HCT116 (cell line): ENCODE measurements around the gene DOP1A. TPM values are rescaled to one million over a fixed set of nuclear protein-coding genes. Genes with fewer than 3 reads are reported as not detected.

Source experiments
- ATAC-seq: fragments of 200-7000 bp; cut with Tn5 transposase; 2 replicates; pipeline ENCODE4 v1.9.1; 2020; ENCODE audit warnings: mild to moderate bottlenecking, moderate library complexity
- BruUV-seq: library from RNA; stranded (reverse); fragments of 400-500 nt; replicated peaks from 2 replicates; lab custom pipeline; 2021; lab: Mats Ljungman, UMichigan
- CTCF ChIA-PET: fragments of 300-600 bp; sonication (Branson Sonifier 250); formaldehyde crosslinking; loops from one replicate; lab custom pipeline; 2021; ENCODE audit warnings: antibody characterized with exemption; lab: Charles Lee
- POLR2A ChIA-PET: fragments of 300-600, 350-600 bp; sonication (Branson Sonifier 250); formaldehyde crosslinking; loops from one replicate; lab custom pipeline; 2021; ENCODE audit warnings: antibody characterized with exemption; lab: Charles Lee
- RAD21 ChIA-PET, 2 experiments: fragments of 300-600 bp; sonication (Branson Sonifier 250); formaldehyde crosslinking; loops; one replicate each; lab custom pipeline; 2023; ENCODE audit warnings: low total read pairs in 2 of 2; ENCODE audit not compliant: uncharacterized antibody in 2 of 2, unreplicated experiment in 2 of 2, low non-redundant PET in 1 of 2; lab: Charles Lee
- DNase-seq: peaks from one replicate; pipeline ENCODE4 v3.0.0-alpha.2; 2010; ENCODE audit warnings: low read depth, low spot score
- H2AFZ ChIP-seq: fragments of 200-600 bp; shearing (Covaris generic), sonication (generic); 2 replicates; pipeline ENCODE4 v1.6.1; 2017; ENCODE audit warnings: low read depth, mixed run types, mixed read lengths, antibody characterized with exemption, low read length; ENCODE audit not compliant: poor library complexity, severe bottlenecking
- H3K27ac ChIP-seq: 2 replicates; pipeline ENCODE4 v1.5.1; 2012; ENCODE audit warnings: low read depth, low read length
- H3K27me3 ChIP-seq: fragments of 200-600 bp; sonication (generic); 2 replicates; pipeline ENCODE4 v1.6.1; 2016; ENCODE audit warnings: mixed run types, low read length, mixed read lengths; ENCODE audit not compliant: insufficient read depth
- H3K36me3 ChIP-seq, 2 experiments: fragments of 200-500 bp in 1 of 2; fragments of 200-600 bp in 1 of 2; sonication (Bioruptor generic) in 1 of 2; sonication (generic) in 1 of 2; 2 replicates each; pipeline versions ENCODE4 v1.5.1 to v1.6.1; 2014 to 2016; ENCODE audit warnings: low read length in 2 of 2, inconsistent platforms in 1 of 2, mixed read lengths in 1 of 2, mixed run types in 1 of 2; ENCODE audit not compliant: insufficient read depth in 2 of 2, control insufficient read depth in 1 of 2
- H3K4me1 ChIP-seq, 2 experiments: fragments of 200-600 bp in 1 of 2; sonication (generic) in 1 of 2; 2 replicates each; pipeline versions ENCODE4 v1.5.1 to v1.6.1; 2012 to 2017; ENCODE audit warnings: low read length in 2 of 2, inconsistent platforms in 1 of 2, mild to moderate bottlenecking in 1 of 2, mixed read lengths in 1 of 2, mixed run types in 1 of 2, moderate library complexity in 1 of 2; ENCODE audit not compliant: insufficient read depth in 2 of 2, control insufficient read depth in 1 of 2
- H3K4me2 ChIP-seq: fragments of 200-600 bp; sonication (generic); 2 replicates; pipeline ENCODE4 v1.6.1; 2017; ENCODE audit warnings: mixed run types, low read length, mixed read lengths
- H3K4me3 ChIP-seq, 2 experiments: fragments of 200-600 bp in 1 of 2; sonication (generic) in 1 of 2; replicated peaks in 1 of 2; 2 replicates each; pipeline ENCODE4 v1.5.1; 2011 to 2016; ENCODE audit warnings: low read length in 2 of 2, control low read depth in 1 of 2, low read depth in 1 of 2, mild to moderate bottlenecking in 1 of 2, mixed read lengths in 1 of 2, mixed run types in 1 of 2
- H3K79me2 ChIP-seq: fragments of 200-600 bp; sonication (generic); 2 replicates; pipeline ENCODE4 v1.6.1; 2017; ENCODE audit warnings: mild to moderate bottlenecking, mixed run types, low read length, moderate library complexity, mixed read lengths; ENCODE audit not compliant: insufficient read depth
- H3K9ac ChIP-seq: fragments of 200-600 bp; sonication (generic); 2 replicates; pipeline ENCODE4 v1.6.1; 2016; ENCODE audit warnings: low read length, mixed read lengths
- H3K9me2 ChIP-seq: fragments of 200-600 bp; sonication (generic), shearing (Covaris generic); 2 replicates; pipeline ENCODE4 v1.6.1; 2017; ENCODE audit warnings: mixed run types, mild to moderate bottlenecking, moderate library complexity; ENCODE audit not compliant: insufficient read depth
- H3K9me3 ChIP-seq, 2 experiments: fragments of 200-500 bp in 1 of 2; fragments of 200-600 bp in 1 of 2; sonication (Bioruptor generic) in 1 of 2; sonication (generic) in 1 of 2; 2 replicates each; pipeline ENCODE4 v1.6.1; 2014 to 2017; ENCODE audit warnings: low read length in 2 of 2, mixed read lengths in 2 of 2, inconsistent platforms in 1 of 2, low read depth in 1 of 2, mild to moderate bottlenecking in 1 of 2, mixed run types in 1 of 2, moderate library complexity in 1 of 2; ENCODE audit not compliant: control insufficient read depth in 1 of 2, insufficient read depth in 1 of 2
- H4K20me1 ChIP-seq: fragments of 200-600 bp; sonication (generic), shearing (Covaris generic); 2 replicates; pipeline ENCODE4 v1.6.1; 2017; ENCODE audit warnings: mixed run types, mild to moderate bottlenecking, moderate library complexity; ENCODE audit not compliant: insufficient read depth
- CBX3 ChIP-seq: IDR thresholded peaks from 2 replicates; pipeline ENCODE4 v1.6.1; 2012; ENCODE audit warnings: low read depth
- EGR1 ChIP-seq: IDR thresholded peaks from 2 replicates; pipeline ENCODE4 v1.6.1; 2012; ENCODE audit warnings: low read depth
- ELF1 ChIP-seq: IDR thresholded peaks from 2 replicates; pipeline ENCODE4 v1.6.1; 2012; ENCODE audit warnings: low read depth, borderline replicate concordance
- EZH2 ChIP-seq: fragments of 200-600 bp; sonication (generic); IDR thresholded peaks from 2 replicates; pipeline ENCODE4 v1.6.1; 2017; ENCODE audit warnings: antibody characterized with exemption, mixed run types
- SIN3A ChIP-seq: IDR thresholded peaks from 2 replicates; pipeline ENCODE4 v1.6.1; 2012; ENCODE audit warnings: low read depth
- ZFX ChIP-seq: fragments of 450-650 bp; IDR thresholded peaks from 2 replicates; pipeline ENCODE4 v1.6.1; 2017
- ZNF274 ChIP-seq: fragments of 200-500 bp; sonication (Bioruptor generic); IDR thresholded peaks from 2 replicates; pipeline ENCODE4 v1.6.1; 2014; ENCODE audit warnings: mild to moderate bottlenecking, low read depth, low read length, inconsistent platforms
- intact Hi-C: fragments of 100-400 bp; cut with micrococcal nuclease; formaldehyde crosslinking; loops from 2 replicates; pipeline ENCODE4 v1.10.0; 2022
- total RNA-seq: library from RNA; stranded (reverse); gene quantifications from one replicate; pipeline ENCODE4 v1.2.1, GENCODE V29; 2021; ENCODE audit not compliant: unreplicated experiment
- TF ChIP-seq, protein P1 (sequence below): IDR thresholded peaks from 2 replicates; pipeline ENCODE4 v1.6.1; 2012

The DOP1A gene
- total RNA-seq, 1 experiment from 2014 or later = 7.1 TPM

DNA sequence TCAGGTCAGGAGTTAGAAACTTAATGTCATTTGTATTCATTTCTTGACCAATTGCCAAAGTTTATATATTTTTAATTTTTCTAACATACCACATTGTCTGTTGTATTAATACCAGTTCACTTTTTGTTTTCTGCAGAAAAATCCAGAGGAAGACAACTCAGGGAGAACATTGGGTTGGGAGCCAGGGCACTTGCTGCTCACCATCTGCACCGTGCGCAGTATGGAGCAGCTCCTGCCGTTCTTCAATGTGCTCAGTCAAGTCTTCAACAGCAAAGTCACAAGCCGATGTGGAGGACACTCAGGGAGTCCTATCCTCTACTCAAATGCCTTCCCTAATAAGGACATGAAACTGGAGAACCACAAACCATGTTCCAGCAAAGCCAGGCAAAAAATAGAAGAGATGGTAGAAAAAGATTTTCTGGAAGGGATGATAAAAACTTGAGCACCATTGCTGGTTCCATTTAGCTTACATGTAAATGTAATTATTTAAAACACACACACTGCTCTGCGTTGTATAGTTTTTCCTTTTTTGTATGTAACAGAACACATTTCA is 100.3 kb downstream of the DOP1A start:
- CTCF ChIA-PET = no interaction called here
- no peak overlapping the region for H2AFZ ChIP-seq
- H3K79me2 ChIP-seq = no peaks in the 10 kb centered on the region
- no peak for TF ChIP-seq ZFX
- TF ChIP-seq ZNF274 = no peak
- no peak for TF ChIP-seq CBX3
- no peak for TF ChIP-seq ELF1
- TF ChIP-seq, protein P1, sequence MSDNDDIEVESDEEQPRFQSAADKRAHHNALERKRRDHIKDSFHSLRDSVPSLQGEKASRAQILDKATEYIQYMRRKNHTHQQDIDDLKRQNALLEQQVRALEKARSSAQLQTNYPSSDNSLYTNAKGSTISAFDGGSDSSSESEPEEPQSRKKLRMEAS = no peak
- TF ChIP-seq EGR1 = no peak
- TF ChIP-seq SIN3A = no peak
- POLR2A ChIA-PET = no interaction called here
- peaks cover 30 to 47% of the 10 kb centered on the region in 2 experiments for H3K36me3 ChIP-seq
- BruUV-seq = no TSS peak
- no peaks in the 10 kb centered on the region for H3K9me3 ChIP-seq
- no peak overlapping the region for H3K9ac ChIP-seq
- no peak overlapping the region for H3K4me2 ChIP-seq
- no peak for ATAC-seq
- no peak for DNase-seq
- no peaks in the 10 kb centered on the region for H3K4me1 ChIP-seq
- H3K9me2 ChIP-seq = no peaks in the 10 kb centered on the region
- H3K27me3 ChIP-seq = no peaks in the 10 kb centered on the region
- RAD21 ChIA-PET = no interaction called here
- no peak overlapping the region for H3K4me3 ChIP-seq
- H4K20me1 ChIP-seq = no peaks in the 10 kb centered on the region
- no peak overlapping the region for H3K27ac ChIP-seq
- intact Hi-C loops = no loop called here

DNA sequence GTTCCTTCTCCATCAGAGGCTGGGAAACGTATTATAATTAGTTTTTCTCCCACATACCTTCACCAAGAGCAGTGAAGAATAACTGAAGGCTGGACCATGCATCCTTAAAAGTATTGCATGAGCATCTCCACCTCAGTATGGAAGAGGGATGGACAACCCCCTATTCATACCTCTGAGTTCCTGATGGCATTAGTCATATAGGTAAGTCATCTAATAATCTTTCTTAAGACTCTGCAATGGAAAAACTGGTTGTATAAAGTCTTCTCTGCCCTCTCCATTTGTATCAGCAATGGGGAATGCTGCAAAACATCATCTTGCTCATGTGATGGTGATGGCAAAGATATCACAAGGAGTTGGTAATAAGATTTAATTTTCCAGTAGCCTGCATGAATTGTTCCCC is 101.1 kb downstream of the DOP1A start:
- no peak for ATAC-seq
- Histone ChIP-seq H3K79me2 (no peaks in the 10 kb centered on the region), H4K20me1 (no peaks in the 10 kb centered on the region), H3K4me2 (no peak overlapping the region), H3K4me3 (no peak overlapping the region), H3K9ac (no peak overlapping the region), H3K9me2 (no peaks in the 10 kb centered on the region), H3K27me3 (no peaks in the 10 kb centered on the region), H3K4me1 (no peaks in the 10 kb centered on the region), H2AFZ (no peak overlapping the region), H3K36me3 (peaks cover 36 to 51% of the 10 kb centered on the region in 2 experiments), H3K9me3 (no peaks in the 10 kb centered on the region), H3K27ac (no peak overlapping the region)
- CTCF ChIA-PET = no interaction called here
- TF ChIP-seq EZH2 = no peak
- no peak for TF ChIP-seq CBX3
- POLR2A ChIA-PET = no interaction called here
- RAD21 ChIA-PET = no interaction called here
- BruUV-seq = no TSS peak
- no peak for DNase-seq
- intact Hi-C loops = no loop called here
